IgD-negative memory B cell (primary cell): ENCODE measurements around the gene BSPRY. TPM values are rescaled to one million over a fixed set of nuclear protein-coding genes. Genes with fewer than 3 reads are reported as not detected.

Experiments used
- H3K27ac Mint-ChIP-seq, 3 donors: one replicate each; pipeline ENCODE4 v1.8.0; 2020 to 2022; ENCODE audit warnings: mild to moderate bottlenecking in 3 of 3, mixed read lengths in 3 of 3, moderate library complexity in 1 of 3
- H3K27me3 Mint-ChIP-seq: one replicate; pipeline ENCODE4 v1.8.0; 2021; ENCODE audit warnings: mixed read lengths
- H3K36me3 Mint-ChIP-seq: one replicate; pipeline ENCODE4 v1.8.0; 2020; ENCODE audit warnings: mild to moderate bottlenecking, mixed read lengths
- H3K4me1 Mint-ChIP-seq, 3 donors: one replicate each; pipeline ENCODE4 v1.8.0; 2020 to 2022; ENCODE audit warnings: mixed read lengths in 3 of 3, mild to moderate bottlenecking in 1 of 3
- H3K4me3 Mint-ChIP-seq, 4 donors: one replicate each; pipeline ENCODE4 v1.8.0; 2020 to 2022; ENCODE audit warnings: mild to moderate bottlenecking in 4 of 4, mixed read lengths in 4 of 4, moderate library complexity in 3 of 4
- H3K9me3 Mint-ChIP-seq, 3 donors: one replicate each; pipeline ENCODE4 v1.8.0; 2020 to 2021; ENCODE audit warnings: mixed read lengths in 3 of 3, mild to moderate bottlenecking in 1 of 3
- polyA plus RNA-seq: library from polyadenylated mRNA; unstranded; fragments of 300-500 nt; fragmentation: Illumina TruSeq; gene quantifications from one replicate; pipeline ENCODE4 v1.2.3, GENCODE V29; 2021

Gene BSPRY
- polyA plus RNA-seq, 1 donor from 2014 or later = 1.3 TPM

GRCh38 chr9:113322671-113323070, 26.7 kb upstream of the BSPRY start:
- no peaks in the 10 kb centered on the region for H3K36me3 Mint-ChIP-seq
- no peaks in the 10 kb centered on the region for H3K27me3 Mint-ChIP-seq
- H3K9me3 Mint-ChIP-seq = no peaks in the 10 kb centered on the region
- H3K27ac Mint-ChIP-seq = no peak overlapping the region
- H3K4me1 Mint-ChIP-seq = no peaks in the 10 kb centered on the region
- no peak overlapping the region for H3K4me3 Mint-ChIP-seq

- H3K4me3 Mint-ChIP-seq = no peak overlapping the region
- peaks cover 0 to 2% (median 0%) of the 10 kb centered on the region in 3 donors for H3K4me1 Mint-ChIP-seq
- no peaks in the 10 kb centered on the region for H3K9me3 Mint-ChIP-seq
- no peaks in the 10 kb centered on the region for H3K27me3 Mint-ChIP-seq
- H3K36me3 Mint-ChIP-seq = peaks cover 4% of the 10 kb centered on the region
- H3K27ac Mint-ChIP-seq = no peak overlapping the region
These were observed 23.1 kb upstream of the BSPRY start for GRCh38 chr9:113326230-113326629.

- no peak overlapping the region for H3K4me3 Mint-ChIP-seq
- H3K4me1 Mint-ChIP-seq = peaks cover 0 to 2% (median 0%) of the 10 kb centered on the region in 3 donors
- peaks cover 4% of the 10 kb centered on the region for H3K36me3 Mint-ChIP-seq
- H3K9me3 Mint-ChIP-seq = peaks cover 0 to 4% (median 3%) of the 10 kb centered on the region in 3 donors
- no peak overlapping the region for H3K27ac Mint-ChIP-seq
- no peaks in the 10 kb centered on the region for H3K27me3 Mint-ChIP-seq
These were observed 21.1 kb upstream of the BSPRY start for GRCh38 chr9:113328045-113328782.

- peaks cover 0 to 2% (median 0%) of the 10 kb centered on the region in 3 donors for H3K4me1 Mint-ChIP-seq
- peaks cover 0 to 4% (median 3%) of the 10 kb centered on the region in 3 donors for H3K9me3 Mint-ChIP-seq
- H3K27me3 Mint-ChIP-seq = no peaks in the 10 kb centered on the region
- no peak overlapping the region for H3K4me3 Mint-ChIP-seq
- H3K36me3 Mint-ChIP-seq = peaks cover 4% of the 10 kb centered on the region
- H3K27ac Mint-ChIP-seq = no peak overlapping the region
These were observed 17.6 kb upstream of the BSPRY start for GRCh38 chr9:113331780-113332179.

GRCh38 chr9:113337714-113338113, 11.6 kb upstream of the BSPRY start:
- H3K4me1 Mint-ChIP-seq = peaks cover 2 to 7% (median 5%) of the 10 kb centered on the region in 3 donors
- H3K36me3 Mint-ChIP-seq = no peaks in the 10 kb centered on the region
- H3K27ac Mint-ChIP-seq = no peak overlapping the region
- H3K4me3 Mint-ChIP-seq = peak overlapping the region in 3 of 4 donors; percentile 17 to 43 (median 31)
- no peaks in the 10 kb centered on the region for H3K27me3 Mint-ChIP-seq
- H3K9me3 Mint-ChIP-seq = no peaks in the 10 kb centered on the region

- H3K27ac Mint-ChIP-seq = peak within 1 kb of the TSS in 2 of 3 donors; percentile 66 to 88
- H3K27me3 Mint-ChIP-seq = no peaks in the 10 kb centered on the region
- H3K4me1 Mint-ChIP-seq = peaks cover 2 to 7% (median 5%) of the 10 kb centered on the region in 3 donors
- no peaks in the 10 kb centered on the region for H3K36me3 Mint-ChIP-seq
- H3K9me3 Mint-ChIP-seq = no peaks in the 10 kb centered on the region
- H3K4me3 Mint-ChIP-seq = peak within 1 kb of the TSS; percentile 83 to 94 (median 89)
These were observed 9.2 kb upstream of the BSPRY start, which contains the start of gene WDR31 for GRCh38 chr9:113340011-113340699. TSS of gene WDR31 (minus strand) at chr9:113340275. CDS start at chr9:113332022, 8,253 bp downstream.

- Mint-ChIP-seq H3K27me3 (no peaks in the 10 kb centered on the region), H3K9me3 (no peaks in the 10 kb centered on the region), H3K4me1 (peaks cover 2 to 7% (median 5%) of the 10 kb centered on the region in 3 donors), H3K4me3 (peak overlapping the region in 1 of 4 donors; percentile 60), H3K27ac (no peak overlapping the region), H3K36me3 (no peaks in the 10 kb centered on the region)
These were observed 7.5 kb upstream of the BSPRY start for GRCh38 chr9:113341712-113342410.

GRCh38 chr9:113343732-113344231, 5.6 kb upstream of the BSPRY start:
- Mint-ChIP-seq H3K27me3 (no peaks in the 10 kb centered on the region), H3K4me3 (no peak overlapping the region), H3K4me1 (peaks cover 2 to 7% (median 5%) of the 10 kb centered on the region in 3 donors), H3K27ac (no peak overlapping the region), H3K9me3 (no peaks in the 10 kb centered on the region), H3K36me3 (no peaks in the 10 kb centered on the region)

- no peaks in the 10 kb centered on the region for H3K9me3 Mint-ChIP-seq
- no peak overlapping the region for H3K4me3 Mint-ChIP-seq
- no peak overlapping the region for H3K27ac Mint-ChIP-seq
- peaks cover 2% of the 10 kb centered on the region for H3K27me3 Mint-ChIP-seq
- H3K4me1 Mint-ChIP-seq = peaks cover 4 to 9% (median 4%) of the 10 kb centered on the region in 3 donors
- H3K36me3 Mint-ChIP-seq = no peaks in the 10 kb centered on the region
These were observed 4.2 kb upstream of the BSPRY start for GRCh38 chr9:113345190-113345589.

GRCh38 chr9:113345671-113346070, 3.7 kb upstream of the BSPRY start:
- H3K4me1 Mint-ChIP-seq = peaks cover 3 to 8% (median 5%) of the 10 kb centered on the region in 3 donors
- H3K9me3 Mint-ChIP-seq = no peaks in the 10 kb centered on the region
- H3K4me3 Mint-ChIP-seq = no peak overlapping the region
- no peak overlapping the region for H3K27ac Mint-ChIP-seq
- H3K27me3 Mint-ChIP-seq = peaks cover 7% of the 10 kb centered on the region
- H3K36me3 Mint-ChIP-seq = no peaks in the 10 kb centered on the region

- no peaks in the 10 kb centered on the region for H3K36me3 Mint-ChIP-seq
- peaks cover 20% of the 10 kb centered on the region for H3K27me3 Mint-ChIP-seq
- H3K4me1 Mint-ChIP-seq = peaks cover 11 to 17% (median 12%) of the 10 kb centered on the region in 3 donors
- peak overlapping the region in 1 of 3 donors; percentile 80 for H3K27ac Mint-ChIP-seq
- peak overlapping the region in 3 of 4 donors; percentile 25 to 81 (median 57) for H3K4me3 Mint-ChIP-seq
- H3K9me3 Mint-ChIP-seq = no peaks in the 10 kb centered on the region
These were observed 904 bp upstream of the BSPRY start for GRCh38 chr9:113348437-113348836.

GRCh38 chr9:113349066-113349444, 286 bp upstream of the BSPRY start:
- Mint-ChIP-seq H3K27me3 (peaks cover 20% of the 10 kb centered on the region), H3K9me3 (no peaks in the 10 kb centered on the region), H3K4me1 (peaks cover 11 to 17% (median 12%) of the 10 kb centered on the region in 3 donors), H3K36me3 (no peaks in the 10 kb centered on the region), H3K4me3 (peak overlapping the region; percentile 78 to 83 (median 80)), H3K27ac (no peak overlapping the region)

- no peaks in the 10 kb centered on the region for H3K36me3 Mint-ChIP-seq
- peak overlapping the region in 1 of 3 donors; percentile 67 for H3K27ac Mint-ChIP-seq
- H3K9me3 Mint-ChIP-seq = no peaks in the 10 kb centered on the region
These were observed 843 bp downstream of the BSPRY start for GRCh38 chr9:113350107-113350661.

GRCh38 chr9:113350937-113351336, 1.6 kb downstream of the BSPRY start:
- no peaks in the 10 kb centered on the region for H3K9me3 Mint-ChIP-seq

More at GRCh38 chr9:113350107-113350661, 843 bp downstream of the BSPRY start:
- peaks cover 20% of the 10 kb centered on the region for H3K27me3 Mint-ChIP-seq
- peak overlapping the region; percentile 64 to 92 (median 86) for H3K4me3 Mint-ChIP-seq
- peaks cover 11 to 17% (median 12%) of the 10 kb centered on the region in 3 donors for H3K4me1 Mint-ChIP-seq

More at GRCh38 chr9:113350937-113351336, 1.6 kb downstream of the BSPRY start:
- peaks cover 11 to 17% (median 12%) of the 10 kb centered on the region in 3 donors for H3K4me1 Mint-ChIP-seq
- H3K27ac Mint-ChIP-seq = peak overlapping the region in 1 of 3 donors; percentile 67
- peaks cover 20% of the 10 kb centered on the region for H3K27me3 Mint-ChIP-seq
- no peaks in the 10 kb centered on the region for H3K36me3 Mint-ChIP-seq
- peak overlapping the region in 3 of 4 donors; percentile 64 to 92 (median 92) for H3K4me3 Mint-ChIP-seq
